ENCODE measurements around the gene FNDC8.

DNA sequence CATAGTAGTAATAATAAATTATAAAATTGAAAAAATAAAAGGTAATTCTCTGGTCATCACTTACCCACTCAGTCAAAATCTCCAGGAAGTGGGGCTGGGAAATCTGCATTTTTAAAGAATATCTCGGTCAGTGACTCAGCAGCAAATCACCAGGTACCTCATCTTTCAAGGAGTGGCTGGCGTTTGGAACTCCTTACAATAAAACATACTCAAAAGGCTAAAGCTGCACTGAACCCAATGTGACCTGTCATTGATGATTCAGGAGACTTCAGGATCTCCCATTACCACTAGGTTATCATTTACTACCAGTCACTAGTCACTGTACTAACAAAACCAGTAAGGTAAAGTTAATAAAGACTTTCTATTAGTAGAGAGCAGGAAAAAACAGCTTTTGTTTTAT lies 36.4 kb upstream of the FNDC8 start:
- TF ChIP-seq, protein P1, sequence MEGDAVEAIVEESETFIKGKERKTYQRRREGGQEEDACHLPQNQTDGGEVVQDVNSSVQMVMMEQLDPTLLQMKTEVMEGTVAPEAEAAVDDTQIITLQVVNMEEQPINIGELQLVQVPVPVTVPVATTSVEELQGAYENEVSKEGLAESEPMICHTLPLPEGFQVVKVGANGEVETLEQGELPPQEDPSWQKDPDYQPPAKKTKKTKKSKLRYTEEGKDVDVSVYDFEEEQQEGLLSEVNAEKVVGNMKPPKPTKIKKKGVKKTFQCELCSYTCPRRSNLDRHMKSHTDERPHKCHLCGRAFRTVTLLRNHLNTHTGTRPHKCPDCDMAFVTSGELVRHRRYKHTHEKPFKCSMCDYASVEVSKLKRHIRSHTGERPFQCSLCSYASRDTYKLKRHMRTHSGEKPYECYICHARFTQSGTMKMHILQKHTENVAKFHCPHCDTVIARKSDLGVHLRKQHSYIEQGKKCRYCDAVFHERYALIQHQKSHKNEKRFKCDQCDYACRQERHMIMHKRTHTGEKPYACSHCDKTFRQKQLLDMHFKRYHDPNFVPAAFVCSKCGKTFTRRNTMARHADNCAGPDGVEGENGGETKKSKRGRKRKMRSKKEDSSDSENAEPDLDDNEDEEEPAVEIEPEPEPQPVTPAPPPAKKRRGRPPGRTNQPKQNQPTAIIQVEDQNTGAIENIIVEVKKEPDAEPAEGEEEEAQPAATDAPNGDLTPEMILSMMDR (IDR thresholded peaks at IDR 0.05) = no peak
- TF ChIP-seq POLR2A (IDR thresholded peaks at IDR 0.05) = no peak

Data from Peyer's patch (tissue), 4 donors.